Gastrocnemius medialis (tissue), 4 donors: ENCODE results near the gene TNF.

ENCODE experiments used
- POLR2A ChIP-seq, 2 donors: fragments of 450-650 bp; IDR thresholded peaks; one replicate each; pipeline ENCODE4 v1.6.1; 2017; ENCODE audit warnings: antibody characterized with exemption in 2 of 2, mild to moderate bottlenecking in 2 of 2, moderate library complexity in 2 of 2
- TF ChIP-seq, protein P1 (sequence below), 5 experiments: fragments of 450-650 bp in 3 of 5; fragments of 200-600 bp in 2 of 5; sonication (generic) in 2 of 5; IDR thresholded peaks in 4 of 5; conservative IDR thresholded peaks in 1 of 5; 1 replicate in 4 of 5; 2 replicates in 1 of 5; pipeline ENCODE4 v1.5.1; 2016 to 2019; ENCODE audit warnings: antibody characterized with exemption in 5 of 5, mild to moderate bottlenecking in 3 of 5, moderate library complexity in 3 of 5

DNA sequence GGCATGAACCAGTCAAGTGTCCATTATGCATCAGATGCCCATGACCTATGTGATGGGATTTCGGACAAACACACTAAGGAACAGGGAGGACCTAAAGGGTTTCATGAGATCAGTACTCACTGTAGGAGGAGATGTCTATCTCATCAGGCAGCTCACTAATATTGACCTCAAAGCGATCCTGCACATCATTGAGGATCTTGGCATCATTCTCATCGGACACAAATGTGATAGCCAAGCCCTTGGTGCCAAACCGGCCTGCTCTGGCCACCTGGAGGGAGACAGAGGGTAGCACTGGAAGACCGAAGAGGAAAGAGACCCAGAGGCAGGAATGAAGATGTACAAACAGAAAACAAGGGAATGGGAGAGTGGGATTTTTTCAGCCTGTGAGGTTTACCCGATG, 44.7 kb upstream of the TNF start:
- TF ChIP-seq, protein P1, sequence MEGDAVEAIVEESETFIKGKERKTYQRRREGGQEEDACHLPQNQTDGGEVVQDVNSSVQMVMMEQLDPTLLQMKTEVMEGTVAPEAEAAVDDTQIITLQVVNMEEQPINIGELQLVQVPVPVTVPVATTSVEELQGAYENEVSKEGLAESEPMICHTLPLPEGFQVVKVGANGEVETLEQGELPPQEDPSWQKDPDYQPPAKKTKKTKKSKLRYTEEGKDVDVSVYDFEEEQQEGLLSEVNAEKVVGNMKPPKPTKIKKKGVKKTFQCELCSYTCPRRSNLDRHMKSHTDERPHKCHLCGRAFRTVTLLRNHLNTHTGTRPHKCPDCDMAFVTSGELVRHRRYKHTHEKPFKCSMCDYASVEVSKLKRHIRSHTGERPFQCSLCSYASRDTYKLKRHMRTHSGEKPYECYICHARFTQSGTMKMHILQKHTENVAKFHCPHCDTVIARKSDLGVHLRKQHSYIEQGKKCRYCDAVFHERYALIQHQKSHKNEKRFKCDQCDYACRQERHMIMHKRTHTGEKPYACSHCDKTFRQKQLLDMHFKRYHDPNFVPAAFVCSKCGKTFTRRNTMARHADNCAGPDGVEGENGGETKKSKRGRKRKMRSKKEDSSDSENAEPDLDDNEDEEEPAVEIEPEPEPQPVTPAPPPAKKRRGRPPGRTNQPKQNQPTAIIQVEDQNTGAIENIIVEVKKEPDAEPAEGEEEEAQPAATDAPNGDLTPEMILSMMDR (IDR thresholded peaks at IDR 0.05 in 4 of 5, conservative IDR thresholded peaks at IDR 0.05 in 1 of 5), result no peak
- TF ChIP-seq POLR2A (IDR thresholded peaks at IDR 0.05), result no peak
